Neuronal stem cell (in vitro differentiated cells): ENCODE measurements around the gene NKD2.
A peak's percentile ranks its signal among the peaks of the same experiment; 100 is the strongest.

Experiments
- DNase-seq: peaks from one replicate; pipeline ENCODE4 v3.0.0-alpha.2; 2013; ENCODE audit warnings: low spot score
- H2AFZ ChIP-seq: one replicate; pipeline ENCODE4 v1.6.1; 2013; ENCODE audit warnings: mild to moderate bottlenecking, low read length, inconsistent platforms
- H2AK5ac ChIP-seq: 2 replicates; pipeline ENCODE4 v1.6.1; 2013; ENCODE audit warnings: low read depth, mild to moderate bottlenecking, inconsistent platforms, low read length, moderate library complexity, mixed read lengths
- H2BK120ac ChIP-seq: 2 replicates; pipeline ENCODE4 v1.6.1; 2013; ENCODE audit warnings: low read depth, mild to moderate bottlenecking, inconsistent platforms, low read length, moderate library complexity, mixed read lengths
- H2BK12ac ChIP-seq: one replicate; pipeline ENCODE4 v1.6.1; 2013; ENCODE audit warnings: low read length, inconsistent platforms
- H2BK15ac ChIP-seq: 2 replicates; pipeline ENCODE4 v1.6.1; 2013; ENCODE audit warnings: mild to moderate bottlenecking, low read length, inconsistent platforms, mixed read lengths
- H2BK5ac ChIP-seq: one replicate; pipeline ENCODE4 v1.6.1; 2013; ENCODE audit warnings: inconsistent platforms, mild to moderate bottlenecking, low read length, moderate library complexity
- H3K14ac ChIP-seq: one replicate; pipeline ENCODE4 v1.6.1; 2013; ENCODE audit warnings: low read length, inconsistent platforms
- H3K18ac ChIP-seq: 2 replicates; pipeline ENCODE4 v1.6.1; 2013; ENCODE audit warnings: low read length, inconsistent platforms
- H3K23ac ChIP-seq: 2 replicates; pipeline ENCODE4 v1.6.1; 2013; ENCODE audit warnings: low read depth, mild to moderate bottlenecking, mixed read lengths, low read length, inconsistent platforms; ENCODE audit not compliant: poor library complexity
- H3K27ac ChIP-seq: replicated peaks from 3 replicates; pipeline ENCODE4 v1.5.1; 2013; ENCODE audit warnings: low read length, inconsistent platforms
- H3K27me3 ChIP-seq, 3 experiments: 2 replicates each; pipeline ENCODE4 v1.6.1; 2013; ENCODE audit warnings: low read length in 3 of 3, mild to moderate bottlenecking in 2 of 3, inconsistent platforms in 1 of 3, low read depth in 1 of 3, mixed read lengths in 1 of 3, moderate library complexity in 1 of 3; ENCODE audit not compliant: control insufficient read depth in 3 of 3, insufficient read depth in 3 of 3
- H3K36me3 ChIP-seq, 2 donors: replicated peaks in 1 of 2; 2 replicates each; pipeline ENCODE4 v1.6.1; 2013; ENCODE audit warnings: low read length in 2 of 2; ENCODE audit not compliant: control insufficient read depth in 2 of 2, insufficient read depth in 2 of 2
- H3K4ac ChIP-seq: 2 replicates; pipeline ENCODE4 v1.6.1; 2013; ENCODE audit warnings: inconsistent platforms, mild to moderate bottlenecking, low read length, moderate library complexity
- H3K4me1 ChIP-seq, 2 donors: 1 replicate in 1 of 2; 2 replicates in 1 of 2; pipeline ENCODE4 v1.6.1; 2013; ENCODE audit warnings: low read length in 2 of 2, low read depth in 1 of 2; ENCODE audit not compliant: control insufficient read depth in 2 of 2, insufficient read depth in 1 of 2
- H3K4me2 ChIP-seq: one replicate; pipeline ENCODE4 v1.6.1; 2013; ENCODE audit warnings: mild to moderate bottlenecking, low read length, inconsistent platforms; ENCODE audit not compliant: insufficient read depth, poor library complexity, severe bottlenecking
- H3K4me3 ChIP-seq, 2 donors: 2 replicates each; pipeline ENCODE4 v1.5.1; 2013; ENCODE audit warnings: low read length in 2 of 2, mild to moderate bottlenecking in 2 of 2, inconsistent platforms in 1 of 2, moderate library complexity in 1 of 2
- H3K79me1 ChIP-seq: one replicate; pipeline ENCODE4 v1.6.1; 2013; ENCODE audit warnings: low read depth, mild to moderate bottlenecking, inconsistent platforms, low read length, moderate library complexity
- H3K9ac ChIP-seq: one replicate; pipeline ENCODE4 v1.6.1; 2013; ENCODE audit warnings: mild to moderate bottlenecking, low read depth, low read length, inconsistent platforms; ENCODE audit not compliant: poor library complexity
- H3K9me3 ChIP-seq, 2 donors: replicated peaks in 1 of 2; 2 replicates each; pipeline versions ENCODE3 to v1.6.1; 2013; ENCODE audit warnings: low read length in 2 of 2, mild to moderate bottlenecking in 2 of 2, inconsistent platforms in 1 of 2, low read depth in 1 of 2, mixed read lengths in 1 of 2, moderate library complexity in 1 of 2; ENCODE audit not compliant: control insufficient read depth in 2 of 2, insufficient read depth in 1 of 2
- H4K8ac ChIP-seq: one replicate; pipeline ENCODE4 v1.6.1; 2013; ENCODE audit warnings: low read depth, mild to moderate bottlenecking, inconsistent platforms, low read length, moderate library complexity
- H4K91ac ChIP-seq: one replicate; pipeline ENCODE4 v1.6.1; 2013; ENCODE audit warnings: low read length, low read depth, mild to moderate bottlenecking, inconsistent platforms; ENCODE audit not compliant: poor library complexity
- WGBS, 2 donors: extraction: QIAGEN DNeasy Blood & Tissue Kit; methylation state at CpG; one replicate each; pipeline ENCODE4 v1.1.7; 2013; ENCODE audit warnings: missing lambda C conversion rate in 2 of 2, mixed read lengths in 1 of 2; ENCODE audit not compliant: insufficient read length in 2 of 2, insufficient replicate concordance in 1 of 2; ENCODE audit errors: extremely low coverage in 2 of 2; 5-methylcytosine and 5-hydroxymethylcytosine counted together

NKD2 gene

GRCh38 chr5:994272-994607 is 14.4 kb upstream of the NKD2 start:
- no peak overlapping the region for H2BK120ac ChIP-seq
- no peak overlapping the region for H3K14ac ChIP-seq
- H2BK12ac ChIP-seq = no peak overlapping the region
- H2BK15ac ChIP-seq = no peak overlapping the region
- peaks cover 0 to 3% of the 10 kb centered on the region in 2 donors for H3K9me3 ChIP-seq
- H2AK5ac ChIP-seq = no peak overlapping the region
- H3K18ac ChIP-seq = no peak overlapping the region
- H3K4ac ChIP-seq = no peak overlapping the region
- H3K23ac ChIP-seq = no peak overlapping the region
- H2BK5ac ChIP-seq = no peak overlapping the region
- peaks cover 2% of the 10 kb centered on the region for H3K79me1 ChIP-seq
- no peak overlapping the region for H3K4me2 ChIP-seq
- WGBS, 2 donors = no CpG with 5 or more reads among the region's 3 CpGs
- no peak overlapping the region for H3K27ac ChIP-seq
- H3K9ac ChIP-seq = no peak overlapping the region
- no peak overlapping the region for H4K8ac ChIP-seq
- no peak overlapping the region for H4K91ac ChIP-seq
- H3K36me3 ChIP-seq = no peaks in the 10 kb centered on the region
- H3K4me1 ChIP-seq = peaks cover 12 to 20% of the 10 kb centered on the region in 2 donors
- no peak for DNase-seq
- H3K27me3 ChIP-seq = peaks cover 0 to 5% (median 0%) of the 10 kb centered on the region in 3 experiments
- no peak overlapping the region for H3K4me3 ChIP-seq
- no peak overlapping the region for H2AFZ ChIP-seq

- H3K4me3 ChIP-seq = no peak overlapping the region
- peaks cover 0 to 7% (median 0%) of the 10 kb centered on the region in 3 experiments for H3K27me3 ChIP-seq
- H2AK5ac ChIP-seq = peak overlapping the region; percentile 81
- no CpG with 5 or more reads among the region's 4 CpGs for WGBS, 2 donors
- peak overlapping the region; percentile 13 for H3K23ac ChIP-seq
- no peak overlapping the region for H2BK15ac ChIP-seq
- H3K36me3 ChIP-seq = no peaks in the 10 kb centered on the region
- H2BK12ac ChIP-seq = no peak overlapping the region
- peaks cover 10 to 18% of the 10 kb centered on the region in 2 donors for H3K4me1 ChIP-seq
- no peak overlapping the region for H3K4me2 ChIP-seq
- H3K9me3 ChIP-seq = peaks cover 0 to 3% of the 10 kb centered on the region in 2 donors
- H3K14ac ChIP-seq = no peak overlapping the region
- H4K91ac ChIP-seq = peak overlapping the region; percentile 74
- H2BK5ac ChIP-seq = no peak overlapping the region
- peaks cover 2% of the 10 kb centered on the region for H3K79me1 ChIP-seq
- no peak overlapping the region for H3K9ac ChIP-seq
- no peak overlapping the region for H3K4ac ChIP-seq
- peak overlapping the region; percentile 78 for H3K18ac ChIP-seq
- no peak overlapping the region for H3K27ac ChIP-seq
- no peak overlapping the region for H2BK120ac ChIP-seq
- H2AFZ ChIP-seq = no peak overlapping the region
- no peak for DNase-seq
- H4K8ac ChIP-seq = no peak overlapping the region
Observed at GRCh38 chr5:994821-995220, 13.8 kb upstream of the NKD2 start.

GRCh38 chr5:995318-995717 is 13.3 kb upstream of the NKD2 start:
- DNase-seq = no peak
- Histone ChIP-seq H3K79me1 (peaks cover 2% of the 10 kb centered on the region), H2BK12ac (no peak overlapping the region), H2AFZ (no peak overlapping the region), H3K36me3 (no peaks in the 10 kb centered on the region), H3K4me1 (peaks cover 7 to 15% of the 10 kb centered on the region in 2 donors), H3K18ac (peak overlapping the region; percentile 78), H3K4ac (no peak overlapping the region), H2AK5ac (peak overlapping the region; percentile 81), H4K91ac (no peak overlapping the region), H3K27me3 (peaks cover 0 to 11% (median 0%) of the 10 kb centered on the region in 3 experiments), H3K14ac (peak overlapping the region; percentile 66), H2BK120ac (peak overlapping the region; percentile 40), H3K9ac (no peak overlapping the region), H3K9me3 (peaks cover 0 to 3% of the 10 kb centered on the region in 2 donors), H3K4me2 (no peak overlapping the region), H3K23ac (peak overlapping the region; percentile 71), H3K4me3 (peak overlapping the region in 1 of 2 donors; percentile 13), H4K8ac (peak overlapping the region; percentile 21), H2BK5ac (no peak overlapping the region), H2BK15ac (no peak overlapping the region), H3K27ac (no peak overlapping the region)
- WGBS, 2 donors = no CpG with 5 or more reads among the region's 4 CpGs

GRCh38 chr5:997001-997474 is 11.6 kb upstream of the NKD2 start:
- peaks cover 0 to under 1% of the 10 kb centered on the region in 2 donors for H3K9me3 ChIP-seq
- H3K23ac ChIP-seq = no peak overlapping the region
- H2BK12ac ChIP-seq = no peak overlapping the region
- no peak overlapping the region for H4K8ac ChIP-seq
- H3K9ac ChIP-seq = no peak overlapping the region
- no peak overlapping the region for H3K4ac ChIP-seq
- no peak overlapping the region for H2BK15ac ChIP-seq
- no peak overlapping the region for H2BK5ac ChIP-seq
- H3K36me3 ChIP-seq = no peaks in the 10 kb centered on the region
- H3K14ac ChIP-seq = no peak overlapping the region
- H3K18ac ChIP-seq = no peak overlapping the region
- no peak overlapping the region for H2AK5ac ChIP-seq
- no peak overlapping the region for H3K27ac ChIP-seq
- peaks cover 0 to 17% (median 0%) of the 10 kb centered on the region in 3 experiments for H3K27me3 ChIP-seq
- H3K79me1 ChIP-seq = no peaks in the 10 kb centered on the region
- H3K4me3 ChIP-seq = peak overlapping the region in 1 of 2 donors; percentile 43
- no peak overlapping the region for H2BK120ac ChIP-seq
- H3K4me2 ChIP-seq = no peak overlapping the region
- no CpG with 5 or more reads among the region's 4 CpGs for WGBS, 2 donors
- peak overlapping the region; percentile 84 for H2AFZ ChIP-seq
- peaks cover 6 to 11% of the 10 kb centered on the region in 2 donors for H3K4me1 ChIP-seq
- no peak for DNase-seq
- no peak overlapping the region for H4K91ac ChIP-seq
